ENCODE data around the gene BCL2. TPM values are rescaled to one million over a fixed set of nuclear protein-coding genes. Genes with fewer than 3 reads are reported as not detected.

The BCL2 gene
- total RNA-seq, 1 donor = 4.2 TPM

- no peak overlapping the region for H3K4me3 ChIP-seq (ENCODE audit: low read depth, low read length)
- DNase-seq (ENCODE audit: low read depth) = no peak
- TF ChIP-seq CTCF (IDR thresholded peaks at IDR 0.05; ENCODE audit: insufficient read depth, low read length) = no peak
These were observed 153.4 kb downstream of the BCL2 start for GRCh38 chr18:63166142-63166541.

DNA sequence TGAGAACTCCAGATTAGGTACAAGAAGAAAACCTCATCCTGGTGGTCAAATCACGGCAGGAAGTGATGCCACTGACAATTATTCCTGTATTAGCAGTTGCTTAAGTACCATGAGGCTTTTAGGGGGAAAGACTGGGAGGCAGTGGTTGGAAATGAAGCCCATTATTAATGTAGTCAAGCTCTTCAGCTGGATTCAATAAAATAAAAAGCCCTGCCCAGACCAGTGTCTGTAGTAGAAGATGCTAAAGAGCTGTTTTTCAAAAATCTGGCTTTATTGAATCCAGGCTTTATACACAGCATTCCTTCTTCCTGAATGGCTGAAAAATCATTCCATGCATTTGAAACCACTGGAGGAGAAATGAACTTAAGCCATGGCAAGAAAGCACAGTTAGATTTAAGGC lies 155.2 kb downstream of the BCL2 start:
- H3K4me3 ChIP-seq (ENCODE audit: low read depth, low read length) = no peak overlapping the region
- no peak for TF ChIP-seq CTCF (IDR thresholded peaks at IDR 0.05; ENCODE audit: insufficient read depth, low read length)
- no peak for DNase-seq (ENCODE audit: low read depth)

GRCh38 chr18:63162271-63163014 lies 157.1 kb downstream of the BCL2 start:
- no peak for TF ChIP-seq CTCF (IDR thresholded peaks at IDR 0.05; ENCODE audit: insufficient read depth, low read length)
- peak; percentile 55 for DNase-seq (ENCODE audit: low read depth)
- H3K4me3 ChIP-seq (ENCODE audit: low read depth, low read length) = no peak overlapping the region

GRCh38 chr18:63161761-63162195 lies 157.8 kb downstream of the BCL2 start:
- DNase-seq (ENCODE audit: low read depth) = peak; percentile 92
- no peak overlapping the region for H3K4me3 ChIP-seq (ENCODE audit: low read depth, low read length)
- TF ChIP-seq CTCF (IDR thresholded peaks at IDR 0.05; ENCODE audit: insufficient read depth, low read length) = no peak

DNA sequence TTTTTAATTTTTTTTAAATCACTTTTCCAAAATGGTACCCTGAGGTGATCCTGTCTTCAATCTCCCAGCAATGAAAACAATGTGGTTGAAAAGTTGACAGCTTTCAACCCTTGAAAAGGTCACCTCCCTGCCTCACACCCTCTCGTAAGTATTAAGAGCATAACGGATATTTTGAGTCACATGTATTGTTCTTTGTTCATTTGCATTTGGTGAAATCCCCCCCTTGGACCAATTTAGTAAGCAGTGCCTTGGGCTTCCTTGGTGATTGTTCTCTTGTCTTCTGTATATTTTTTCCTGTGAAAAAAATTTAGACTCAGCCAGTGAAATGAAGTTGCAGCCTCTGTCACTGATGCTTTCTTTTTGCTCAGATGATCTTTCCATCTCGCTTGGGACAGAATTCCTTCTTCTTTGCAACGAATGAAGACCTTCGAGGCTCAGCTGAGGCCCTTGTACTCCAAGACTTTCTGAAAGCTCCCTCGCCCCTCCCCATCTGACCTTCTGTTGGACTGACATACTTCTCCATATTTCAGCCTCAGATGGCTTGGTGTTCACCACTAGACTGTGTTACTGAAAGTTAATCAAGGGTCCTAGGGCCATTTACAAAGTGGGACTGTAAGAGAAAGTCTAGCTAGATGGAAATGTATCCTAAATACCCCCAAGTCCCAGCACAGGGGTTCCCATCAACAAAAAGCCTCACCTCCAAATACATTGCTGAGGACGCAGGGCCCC lies 158.4 kb downstream of the BCL2 start:
- TF ChIP-seq CTCF (IDR thresholded peaks at IDR 0.05; ENCODE audit: insufficient read depth, low read length) = no peak
- no peak for DNase-seq (ENCODE audit: low read depth)
- no peak overlapping the region for H3K4me3 ChIP-seq (ENCODE audit: low read depth, low read length)

GRCh38 chr18:63160172-63160995 lies 159.2 kb downstream of the BCL2 start:
- no peak overlapping the region for H3K4me3 ChIP-seq (ENCODE audit: low read depth, low read length)
- TF ChIP-seq CTCF (IDR thresholded peaks at IDR 0.05; ENCODE audit: insufficient read depth, low read length) = no peak
- no peak for DNase-seq (ENCODE audit: low read depth)
